Panc1 (cell line): ENCODE data around the gene ZNF497. TPM values are rescaled to one million over a fixed set of nuclear protein-coding genes. Genes with fewer than 3 reads are reported as not detected.

Experiments used
- ATAC-seq: fragments of 200-7000 bp; cut with Tn5 transposase; 2 replicates; pipeline ENCODE4 v1.9.1; 2020; ENCODE audit warnings: mild to moderate bottlenecking, moderate library complexity
- BruUV-seq: library from RNA; stranded (reverse); fragments of 400-500 nt; replicated peaks from 2 replicates; lab custom pipeline; 2021; lab: Mats Ljungman, UMichigan
- CTCF ChIA-PET: fragments of 300-600 bp; sonication (Branson Sonifier 250); formaldehyde crosslinking; loops from one replicate; lab custom pipeline; 2022; ENCODE audit warnings: antibody characterized with exemption; lab: Charles Lee
- POLR2A ChIA-PET: fragments of 300-600 bp; sonication (Branson Sonifier 250); formaldehyde crosslinking; loops from one replicate; lab custom pipeline; 2022; ENCODE audit warnings: antibody characterized with exemption; lab: Charles Lee
- DNase-seq: peaks from one replicate; pipeline ENCODE4 v3.0.0-alpha.2; 2010; ENCODE audit warnings: low read depth, low spot score
- H3K27ac ChIP-seq: 2 replicates; pipeline ENCODE4 v1.5.1; 2011; ENCODE audit warnings: mild to moderate bottlenecking, low read length, inconsistent platforms
- H3K27me3 ChIP-seq: fragments of 200-500 bp; sonication (Bioruptor generic); 2 replicates; pipeline ENCODE4 v1.6.0; 2014; ENCODE audit warnings: low read length, inconsistent platforms; ENCODE audit not compliant: control insufficient read depth, insufficient read depth
- H3K36me3 ChIP-seq: fragments of 200-500 bp; sonication (Bioruptor generic); 2 replicates; pipeline ENCODE4 v1.5.1; 2014; ENCODE audit warnings: inconsistent platforms, mild to moderate bottlenecking, low read length, moderate library complexity; ENCODE audit not compliant: control insufficient read depth, insufficient read depth
- H3K4me1 ChIP-seq: 2 replicates; pipeline ENCODE4 v1.5.1; 2011; ENCODE audit warnings: inconsistent platforms, mild to moderate bottlenecking, low read length, moderate library complexity; ENCODE audit not compliant: control insufficient read depth, insufficient read depth
- H3K4me3 ChIP-seq, 2 experiments: 2 replicates each; pipeline ENCODE4 v1.5.1; 2011 to 2012; ENCODE audit warnings: low read depth in 2 of 2, low read length in 2 of 2, mild to moderate bottlenecking in 2 of 2, inconsistent platforms in 1 of 2, moderate library complexity in 1 of 2
- H3K9me3 ChIP-seq: fragments of 200-500 bp; sonication (Bioruptor generic); 2 replicates; pipeline ENCODE4 v1.5.1; 2014; ENCODE audit warnings: low read depth, mild to moderate bottlenecking, inconsistent platforms, low read length, moderate library complexity; ENCODE audit not compliant: control insufficient read depth, insufficient read depth
- POLR2AphosphoS5 ChIP-seq: IDR thresholded peaks from 2 replicates; pipeline ENCODE4 v1.6.1; 2012; ENCODE audit warnings: mild to moderate bottlenecking, low read depth, low read length, moderate library complexity
- SIN3A ChIP-seq: IDR thresholded peaks from 2 replicates; pipeline ENCODE4 v1.6.1; 2012; ENCODE audit warnings: low read depth, mild to moderate bottlenecking, low read length, moderate library complexity, borderline replicate concordance; ENCODE audit not compliant: insufficient read depth
- TCF7L2 ChIP-seq: IDR thresholded peaks from 2 replicates; pipeline ENCODE4 v1.6.1; 2011; ENCODE audit warnings: mild to moderate bottlenecking, low read depth, low read length, inconsistent platforms
- in situ Hi-C: cut with HindIII; loops from 2 replicates; pipeline ENCODE4 v1.10.0; 2016; ENCODE audit warnings: low sequenced_read_pairs, low pct_unique_long_range_greater_than_20kb
- intact Hi-C: fragments of 100-400 bp; cut with micrococcal nuclease; formaldehyde crosslinking; loops from one replicate; pipeline ENCODE4 v1.10.0; 2022; ENCODE audit not compliant: unreplicated experiment
- total RNA-seq: library from RNA; stranded (reverse); gene quantifications from one replicate; pipeline ENCODE4 v1.2.1, GENCODE V29; 2021; ENCODE audit not compliant: unreplicated experiment
- TF ChIP-seq, protein P1 (sequence below): fragments of 450-650 bp; IDR thresholded peaks from 2 replicates; pipeline ENCODE4 v1.5.1; 2017; ENCODE audit warnings: mild to moderate bottlenecking
- TF ChIP-seq, protein P2 (sequence below), 2 experiments: IDR thresholded peaks; 2 replicates each; pipeline ENCODE4 v1.6.1; 2011 to 2012; ENCODE audit warnings: low read depth in 2 of 2, control low read depth in 1 of 2, low read length in 1 of 2, mild to moderate bottlenecking in 1 of 2, moderate library complexity in 1 of 2; ENCODE audit not compliant: insufficient read depth in 1 of 2

ZNF497 gene
- total RNA-seq, 1 experiment from 2014 or later, result 1.9 TPM

DNA sequence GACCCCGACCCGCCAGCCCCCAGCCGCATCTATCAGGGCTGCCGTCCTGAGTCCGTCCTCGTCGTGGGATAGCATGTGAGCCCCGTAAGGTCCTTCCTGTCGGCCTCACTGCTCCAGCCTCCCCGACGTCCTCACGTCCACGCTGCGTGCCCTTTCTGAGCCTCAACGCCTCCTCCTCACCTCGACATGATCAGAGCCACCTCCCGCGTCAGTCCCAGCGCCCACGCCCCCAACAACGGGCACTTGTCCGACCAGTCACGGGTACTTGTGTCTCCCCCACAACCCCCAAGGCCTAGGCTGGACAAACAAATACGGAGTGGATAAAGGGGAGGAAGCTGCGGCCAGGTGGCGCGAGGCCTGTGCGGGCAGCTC, 665 bp downstream of the ZNF497 start:
- no peaks in the 10 kb centered on the region for H3K9me3 ChIP-seq
- peak overlapping the region; percentile 60 to 95 for H3K4me3 ChIP-seq
- in situ Hi-C loops, result no loop called here
- ATAC-seq (peak; percentile 45), DNase-seq (peak; percentile 35)
- intact Hi-C loops, result no loop called here
- no peaks in the 10 kb centered on the region for H3K27me3 ChIP-seq
- peaks cover 6% of the 10 kb centered on the region; the same call in 1 of the 2 replicates for H3K4me1 ChIP-seq
- CTCF ChIA-PET, result no interaction called here
- H3K36me3 ChIP-seq, result no peaks in the 10 kb centered on the region
- H3K27ac ChIP-seq, result peak overlapping the region; percentile 96
- TF ChIP-seq POLR2AphosphoS5 (no peak), SIN3A (no peak), TCF7L2 (no peak)
- TF ChIP-seq, protein P1, sequence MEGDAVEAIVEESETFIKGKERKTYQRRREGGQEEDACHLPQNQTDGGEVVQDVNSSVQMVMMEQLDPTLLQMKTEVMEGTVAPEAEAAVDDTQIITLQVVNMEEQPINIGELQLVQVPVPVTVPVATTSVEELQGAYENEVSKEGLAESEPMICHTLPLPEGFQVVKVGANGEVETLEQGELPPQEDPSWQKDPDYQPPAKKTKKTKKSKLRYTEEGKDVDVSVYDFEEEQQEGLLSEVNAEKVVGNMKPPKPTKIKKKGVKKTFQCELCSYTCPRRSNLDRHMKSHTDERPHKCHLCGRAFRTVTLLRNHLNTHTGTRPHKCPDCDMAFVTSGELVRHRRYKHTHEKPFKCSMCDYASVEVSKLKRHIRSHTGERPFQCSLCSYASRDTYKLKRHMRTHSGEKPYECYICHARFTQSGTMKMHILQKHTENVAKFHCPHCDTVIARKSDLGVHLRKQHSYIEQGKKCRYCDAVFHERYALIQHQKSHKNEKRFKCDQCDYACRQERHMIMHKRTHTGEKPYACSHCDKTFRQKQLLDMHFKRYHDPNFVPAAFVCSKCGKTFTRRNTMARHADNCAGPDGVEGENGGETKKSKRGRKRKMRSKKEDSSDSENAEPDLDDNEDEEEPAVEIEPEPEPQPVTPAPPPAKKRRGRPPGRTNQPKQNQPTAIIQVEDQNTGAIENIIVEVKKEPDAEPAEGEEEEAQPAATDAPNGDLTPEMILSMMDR, result no peak
- TF ChIP-seq, protein P2, sequence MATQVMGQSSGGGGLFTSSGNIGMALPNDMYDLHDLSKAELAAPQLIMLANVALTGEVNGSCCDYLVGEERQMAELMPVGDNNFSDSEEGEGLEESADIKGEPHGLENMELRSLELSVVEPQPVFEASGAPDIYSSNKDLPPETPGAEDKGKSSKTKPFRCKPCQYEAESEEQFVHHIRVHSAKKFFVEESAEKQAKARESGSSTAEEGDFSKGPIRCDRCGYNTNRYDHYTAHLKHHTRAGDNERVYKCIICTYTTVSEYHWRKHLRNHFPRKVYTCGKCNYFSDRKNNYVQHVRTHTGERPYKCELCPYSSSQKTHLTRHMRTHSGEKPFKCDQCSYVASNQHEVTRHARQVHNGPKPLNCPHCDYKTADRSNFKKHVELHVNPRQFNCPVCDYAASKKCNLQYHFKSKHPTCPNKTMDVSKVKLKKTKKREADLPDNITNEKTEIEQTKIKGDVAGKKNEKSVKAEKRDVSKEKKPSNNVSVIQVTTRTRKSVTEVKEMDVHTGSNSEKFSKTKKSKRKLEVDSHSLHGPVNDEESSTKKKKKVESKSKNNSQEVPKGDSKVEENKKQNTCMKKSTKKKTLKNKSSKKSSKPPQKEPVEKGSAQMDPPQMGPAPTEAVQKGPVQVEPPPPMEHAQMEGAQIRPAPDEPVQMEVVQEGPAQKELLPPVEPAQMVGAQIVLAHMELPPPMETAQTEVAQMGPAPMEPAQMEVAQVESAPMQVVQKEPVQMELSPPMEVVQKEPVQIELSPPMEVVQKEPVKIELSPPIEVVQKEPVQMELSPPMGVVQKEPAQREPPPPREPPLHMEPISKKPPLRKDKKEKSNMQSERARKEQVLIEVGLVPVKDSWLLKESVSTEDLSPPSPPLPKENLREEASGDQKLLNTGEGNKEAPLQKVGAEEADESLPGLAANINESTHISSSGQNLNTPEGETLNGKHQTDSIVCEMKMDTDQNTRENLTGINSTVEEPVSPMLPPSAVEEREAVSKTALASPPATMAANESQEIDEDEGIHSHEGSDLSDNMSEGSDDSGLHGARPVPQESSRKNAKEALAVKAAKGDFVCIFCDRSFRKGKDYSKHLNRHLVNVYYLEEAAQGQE (IDR thresholded peaks at IDR 0.05; ENCODE audit: insufficient read depth in 1 of 2, low read depth in 2 of 2, low read length in 1 of 2), result no peak; a peak in 1 of 4 replicates
- POLR2A ChIA-PET, result interaction anchor here (0.5 to 3.0 kb wide), 9 partner anchors 10 to 164 kb away, joined by 3 to 16 read pairs (median 3); partner anchors contain the start of gene ZBTB45
- BruUV-seq, result TSS peak; percentile 94

DNA sequence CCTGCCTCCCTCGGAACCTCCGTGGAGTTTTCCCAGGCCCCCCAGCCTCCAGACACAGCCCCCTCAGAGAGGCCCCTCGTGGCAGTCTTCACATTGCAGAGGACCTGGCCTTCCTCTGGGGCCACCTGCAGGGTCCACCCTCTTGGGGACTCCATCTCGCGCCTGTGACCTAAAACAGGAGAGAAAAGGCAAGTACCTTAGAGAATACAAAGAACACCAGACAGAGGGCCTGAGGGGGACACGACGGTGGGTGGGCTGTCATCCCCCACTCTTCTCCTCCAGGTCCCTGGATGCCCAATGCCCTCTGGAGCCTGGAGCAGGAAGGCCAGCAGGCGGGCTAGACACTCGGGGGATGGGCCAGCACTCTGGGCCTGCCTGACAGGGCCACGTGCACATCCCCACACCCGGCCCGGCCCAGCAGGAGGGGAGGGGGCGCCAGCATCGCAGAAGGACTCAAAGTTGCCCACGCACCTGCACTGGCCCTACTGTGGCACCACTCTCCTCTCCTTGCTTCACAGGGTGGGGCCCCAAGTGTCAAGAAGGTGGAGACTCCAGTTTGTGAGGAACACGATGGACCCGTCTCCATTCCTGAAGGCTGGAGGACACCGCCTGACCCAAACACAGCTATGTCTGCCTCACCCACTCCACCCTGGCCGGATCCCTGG, 4.9 kb downstream of the ZNF497 start:
- H3K9me3 ChIP-seq, result no peaks in the 10 kb centered on the region
- DNase-seq (no peak), ATAC-seq (no peak)
- no peaks in the 10 kb centered on the region for H3K36me3 ChIP-seq
- ChIA-PET POLR2A (no interaction called here), CTCF (no interaction called here)
- no peak overlapping the region for H3K27ac ChIP-seq
- in situ Hi-C loops (no loop called here), intact Hi-C loops (no loop called here)
- no peak overlapping the region for H3K4me3 ChIP-seq
- H3K4me1 ChIP-seq, result peaks cover 6% of the 10 kb centered on the region; the same call in 1 of the 2 replicates
- BruUV-seq, result no TSS peak
- no peaks in the 10 kb centered on the region for H3K27me3 ChIP-seq
- TF ChIP-seq, protein P1, result no peak
- no peak for TF ChIP-seq TCF7L2
- TF ChIP-seq, protein P2 (IDR thresholded peaks at IDR 0.05; ENCODE audit: insufficient read depth in 1 of 2, low read depth in 2 of 2, low read length in 1 of 2), result no peak
